ENCODE results near the gene SLC13A5. TPM values are rescaled to one million over a fixed set of nuclear protein-coding genes. Genes with fewer than 3 reads are reported as not detected.

SLC13A5 gene
- not detected in 2 replicates for total RNA-seq
- not detected for total RNA-seq (2013)
- not detected in 2 replicates for polyA plus RNA-seq
- polyA minus RNA-seq: 0.07 TPM in 1 of 2 replicates, not detected in the other

GRCh38 chr17:6713130-6713917, at the start of gene SLC13A5:
TSS of gene SLC13A5 (minus strand) at chr17:6713369. CDS start at chr17:6713333, 36 bp downstream.
- intact Hi-C loops (cut with micrococcal nuclease): no loop called here
- WGBS (ENCODE audit: insufficient coverage): 5% methylated on average over 71 of the region's 71 CpGs
- H2AFZ ChIP-seq (ENCODE audit: insufficient read depth, low read depth, low read length, poor library complexity, severe bottlenecking): peak within 1 kb of the TSS; percentile 46

More at GRCh38 chr17:6713130-6713917, at the start of gene SLC13A5:
- Histone ChIP-seq H4K20me1 (ENCODE audit: control insufficient read depth, insufficient read depth, low read length, poor library complexity, severe bottlenecking) (no peaks in the 10 kb centered on the region), H3K4me1 (ENCODE audit: control insufficient read depth in 2 of 2, insufficient read depth in 2 of 2, low read length in 2 of 2) (peaks cover 14 to 17% of the 10 kb centered on the region in 2 donors), H3K9ac (ENCODE audit: low read length) (peak within 1 kb of the TSS; percentile 23), H3K79me2 (ENCODE audit: control insufficient read depth, insufficient read depth, low read length) (no peaks in the 10 kb centered on the region), H3K27me3 (replicated peaks in 1 of 4; ENCODE audit: control extremely low read depth in 1 of 4, control insufficient read depth in 3 of 4, insufficient read depth in 4 of 4, low read length in 3 of 4) (peaks cover 0 to 41% (median 16%) of the 10 kb centered on the region in 4 experiments), H3K4me3 (ENCODE audit: control extremely low read depth in 1 of 5, extremely low read depth in 1 of 5, insufficient read depth in 1 of 5, low read depth in 2 of 5, low read length in 4 of 5) (peak within 1 kb of the TSS in 3 of 5 experiments; percentile 26 to 36 (median 30)), H3K9me3 (ENCODE audit: control extremely low read depth in 1 of 3, control insufficient read depth in 2 of 3, insufficient read depth in 1 of 3, low read length in 2 of 3) (peaks cover 0 to 7% (median 0%) of the 10 kb centered on the region in 3 donors), H3K4me2 (replicated peaks; ENCODE audit: low read depth, low read length, poor library complexity, severe bottlenecking) (peak within 1 kb of the TSS; percentile 71), H3K36me3 (replicated peaks in 1 of 2; ENCODE audit: control extremely low read depth in 1 of 2, control insufficient read depth in 1 of 2, extremely low read depth in 1 of 2, insufficient read depth in 2 of 2, low read length in 1 of 2) (no peaks in the 10 kb centered on the region), H3K27ac (ENCODE audit: low read length in 2 of 2) (no peak within 1 kb of the TSS)
- ATAC-seq (ENCODE audit: low read depth) (peak; percentile 67), DNase-seq (peak; percentile 42)
- H3K27ac Mint-ChIP-seq: no peak within 1 kb of the TSS
- ChIA-PET POLR2A (no interaction called here), CTCF (interaction anchor here (0.9 kb wide), 1 partner anchor 10 kb away, joined by 3 read pairs; no protein-coding TSS in a partner anchor)
- H3K4me1 Mint-ChIP-seq: peaks cover 18% of the 10 kb centered on the region
- peaks cover 2% of the 10 kb centered on the region for H3K9me3 Mint-ChIP-seq (ENCODE audit: insufficient read depth)
- peaks cover 82% of the 10 kb centered on the region for H3K27me3 Mint-ChIP-seq
- peak within 1 kb of the TSS; percentile 77 for H3K4me3 Mint-ChIP-seq
- TF ChIP-seq CTCF (IDR thresholded peaks at IDR 0.05) (peak; percentile 29), EZH2 (IDR thresholded peaks at IDR 0.05; ENCODE audit: borderline replicate concordance, insufficient read depth, low read depth, low read length, poor library complexity, severe bottlenecking) (no peak)

Data from B cell (primary cell).